GM23338 (cell line): ENCODE data around the gene RNF7. TPM values are rescaled to one million over a fixed set of nuclear protein-coding genes. Genes with fewer than 3 reads are reported as not detected.

Source experiments
- ATAC-seq: fragments of 200-7000 bp; cut with Tn5 transposase; 3 replicates; pipeline ENCODE4 v1.9.1; 2020
- DNase-seq: peaks from one replicate; pipeline ENCODE4 v3.0.0-alpha.2; 2015; ENCODE audit warnings: low spot score
- H2AFZ ChIP-seq: fragments of 200-600 bp; sonication (generic); 2 replicates; pipeline ENCODE4 v1.8.0; 2016; ENCODE audit warnings: antibody characterized with exemption, mild to moderate bottlenecking, moderate library complexity
- H3F3A ChIP-seq: fragments of 200-600 bp; sonication (generic); replicated peaks from 2 replicates; pipeline ENCODE4 v1.8.0; 2017; ENCODE audit warnings: antibody characterized with exemption, mixed run types, low read depth
- H3K27ac ChIP-seq: fragments of 200-600 bp; sonication (generic); 2 replicates; pipeline ENCODE4 v1.6.1; 2016; ENCODE audit warnings: low read depth
- H3K27me3 ChIP-seq: fragments of 200-600 bp; sonication (generic); 2 replicates; pipeline ENCODE4 v1.8.0; 2016; ENCODE audit warnings: mild to moderate bottlenecking, mixed run types, moderate library complexity; ENCODE audit not compliant: insufficient read depth
- H3K36me3 ChIP-seq: fragments of 200-600 bp; sonication (generic); 2 replicates; pipeline ENCODE4 v1.8.0; 2016; ENCODE audit warnings: mild to moderate bottlenecking; ENCODE audit not compliant: insufficient read depth
- H3K4me1 ChIP-seq: fragments of 200-600 bp; sonication (generic); 2 replicates; pipeline ENCODE4 v1.8.0; 2016; ENCODE audit warnings: mild to moderate bottlenecking, moderate library complexity; ENCODE audit not compliant: insufficient read depth
- H3K4me2 ChIP-seq: fragments of 200-600 bp; sonication (generic); 2 replicates; pipeline ENCODE4 v1.7.1; 2017; ENCODE audit warnings: mixed run types
- H3K4me3 ChIP-seq: fragments of 200-600 bp; sonication (generic); 2 replicates; pipeline ENCODE4 v1.6.1; 2016; ENCODE audit warnings: mixed run types
- H3K79me2 ChIP-seq: fragments of 200-600 bp; sonication (generic); replicated peaks from 2 replicates; pipeline ENCODE4 v1.8.0; 2017; ENCODE audit warnings: mild to moderate bottlenecking; ENCODE audit not compliant: insufficient read depth
- H3K9me2 ChIP-seq: fragments of 200-600 bp; sonication (generic); 2 replicates; pipeline ENCODE4 v1.8.0; 2017; ENCODE audit not compliant: insufficient read depth
- H4K20me1 ChIP-seq: fragments of 200-600 bp; sonication (generic); replicated peaks from 2 replicates; pipeline ENCODE4 v1.8.0; 2017; ENCODE audit warnings: mild to moderate bottlenecking; ENCODE audit not compliant: insufficient read depth
- H3K27ac Mint-ChIP-seq: 2 replicates; pipeline ENCODE4 v1.8.0; 2020; ENCODE audit warnings: inconsistent platforms, mild to moderate bottlenecking, moderate library complexity, mixed read lengths
- H3K27me3 Mint-ChIP-seq: 3 replicates; pipeline ENCODE4 v1.8.0; 2022; ENCODE audit warnings: low read depth, mild to moderate bottlenecking, moderate library complexity, mixed read lengths, inconsistent platforms; ENCODE audit not compliant: insufficient read depth, poor library complexity
- H3K36me3 Mint-ChIP-seq: 3 replicates; pipeline ENCODE4 v1.8.0; 2021; ENCODE audit warnings: low read depth, mild to moderate bottlenecking, inconsistent platforms, moderate library complexity, mixed read lengths
- H3K4me1 Mint-ChIP-seq: 3 replicates; pipeline ENCODE4 v1.8.0; 2020; ENCODE audit warnings: mild to moderate bottlenecking, inconsistent platforms, mixed read lengths
- H3K4me3 Mint-ChIP-seq: 3 replicates; pipeline ENCODE4 v1.8.0; 2021; ENCODE audit warnings: moderate library complexity, mild to moderate bottlenecking, inconsistent platforms, mixed read lengths
- H3K9me3 Mint-ChIP-seq: 3 replicates; pipeline ENCODE4 v1.8.0; 2020; ENCODE audit warnings: moderate library complexity, mild to moderate bottlenecking, inconsistent platforms, mixed read lengths
- CREB1 ChIP-seq: fragments of 250-450 bp; sonication (Bioruptor Pico); IDR thresholded peaks from 2 replicates; pipeline ENCODE4 v1.5.0; 2020; ENCODE audit warnings: low read depth, mild to moderate bottlenecking, moderate library complexity
- CTCF ChIP-seq, 2 experiments: fragments of 200-600 bp in 1 of 2; sonication (generic) in 1 of 2; conservative IDR thresholded peaks; 2 replicates each; pipeline versions ENCODE4 v1.5.1 to v1.6.1; 2016 to 2017; ENCODE audit warnings: antibody characterized with exemption in 2 of 2, low read depth in 2 of 2, mild to moderate bottlenecking in 2 of 2, moderate library complexity in 1 of 2
- ETS1 ChIP-seq: IDR thresholded peaks from 2 replicates; pipeline ENCODE4 v1.6.1; 2016; ENCODE audit warnings: antibody characterized with exemption
- EZH2 ChIP-seq: fragments of 200-600 bp; sonication (generic); IDR thresholded peaks from one replicate; pipeline ENCODE4 v1.8.0; 2017; ENCODE audit warnings: antibody characterized with exemption, mild to moderate bottlenecking, low read depth; ENCODE audit not compliant: unreplicated experiment
- JUNB ChIP-seq: IDR thresholded peaks from one replicate; pipeline ENCODE4 v1.6.1; 2016; ENCODE audit warnings: antibody characterized with exemption; ENCODE audit not compliant: unreplicated experiment
- POLR2AphosphoS5 ChIP-seq: IDR thresholded peaks from 2 replicates; pipeline ENCODE4 v1.6.1; 2016; ENCODE audit warnings: antibody characterized with exemption, low read depth
- ZNF462 ChIP-seq: fragments of 250-450 bp; sonication (Bioruptor Pico); IDR thresholded peaks from 2 replicates; pipeline ENCODE4 v1.5.0; 2020; ENCODE audit warnings: mild to moderate bottlenecking, moderate library complexity
- polyA plus RNA-seq: library from polyadenylated mRNA; unstranded; fragments of >200 nt; fragmentation: Nextera tagmentation; extraction: Ambion mirVana; gene quantifications from 2 replicates; pipeline ENCODE4 v1.2.1, GENCODE V29; 2016
- total RNA-seq: library from RNA; depleted of rRNA; stranded (reverse); fragments of >200 nt; shearing (Covaris generic); gene quantifications from 2 replicates; pipeline ENCODE4 v1.2.3, GENCODE V29; 2014

The RNF7 gene
- total and polyA plus RNA-seq, 2 experiments from 2014 or later = 156 to 254 TPM

GRCh38 chr3:141782386-141782932 is 44.4 kb downstream of the RNF7 start:
- TF ChIP-seq POLR2AphosphoS5 = no peak
- no peak for TF ChIP-seq ZNF462 (CRISPR knock-in tag)
- peak; percentile 36 to 70; a peak in 3 of 4 replicates for TF ChIP-seq CTCF (conservative IDR thresholded peaks at IDR 0.05; ENCODE audit: low read depth in 2 of 2)
- no peak for TF ChIP-seq EZH2
- TF ChIP-seq JUNB = no peak
- no peak for TF ChIP-seq CREB1 (CRISPR knock-in tag)
- TF ChIP-seq ETS1 = no peak
- Histone ChIP-seq H3K27me3 (no peaks in the 10 kb centered on the region), H3K27ac (no peak overlapping the region), H3K4me2 (no peak overlapping the region), H3F3A (no peaks in the 10 kb centered on the region), H3K36me3 (no peaks in the 10 kb centered on the region), H3K9me2 (no peaks in the 10 kb centered on the region), H2AFZ (no peak overlapping the region; the same call in 1 of the 2 replicates), H3K79me2 (no peaks in the 10 kb centered on the region), H4K20me1 (no peaks in the 10 kb centered on the region), H3K4me1 (no peaks in the 10 kb centered on the region), H3K4me3 (no peak overlapping the region)
- Mint-ChIP-seq H3K4me3 (no peak overlapping the region), H3K27me3 (peaks cover 7% of the 10 kb centered on the region), H3K4me1 (no peaks in the 10 kb centered on the region), H3K36me3 (no peaks in the 10 kb centered on the region), H3K9me3 (0 out of 3 replicates have a peak, but pooled peaks cover 2% of the 10 kb centered on the region), H3K27ac (no peak overlapping the region)
- DNase-seq (peak; percentile 40), ATAC-seq (peak; percentile 79)
